Medulla oblongata (tissue), 1 donor: Measurements from ENCODE around the gene WRAP73.
"Not testable (repeated sequence)": the region's sequence is repeated elsewhere in the genome, so short reads cannot be mapped to it uniquely, and the experiment has no call there.

Source experiments
- DNase-seq: peaks from one replicate; pipeline ENCODE4 v3.0.0-alpha.2; 2015; ENCODE audit errors: extremely low spot score

WRAP73 gene

GRCh38 chr1:3631320-3632260 lies 18.3 kb downstream of the WRAP73 start:
- no peak for DNase-seq

- no peak for DNase-seq
Measured at GRCh38 chr1:3630914-3631313, 19.0 kb downstream of the WRAP73 start.

GRCh38 chr1:3630161-3630611 lies 19.7 kb downstream of the WRAP73 start:
- DNase-seq, result no peak

GRCh38 chr1:3629561-3630160 lies 20.2 kb downstream of the WRAP73 start:
- no peak for DNase-seq

- no peak for DNase-seq
Measured at GRCh38 chr1:3628445-3628844, 21.5 kb downstream of the WRAP73 start.

- DNase-seq, result no peak
Measured at GRCh38 chr1:3627515-3628253, 22.2 kb downstream of the WRAP73 start.

- peak; percentile 16 for DNase-seq
Measured at GRCh38 chr1:3626025-3626424, 23.9 kb downstream of the WRAP73 start.

GRCh38 chr1:3625151-3625907 lies 24.6 kb downstream of the WRAP73 start:
- DNase-seq, result peak; percentile 30

GRCh38 chr1:3624200-3625136 lies 25.4 kb downstream of the WRAP73 start, which contains the start of gene TPRG1L:
TSS of gene TPRG1L (plus strand) at chr1:3625015. CDS start at chr1:3625073, 58 bp downstream.
- peak; percentile 98 for DNase-seq

- no peak for DNase-seq
Measured at GRCh38 chr1:3623441-3624199, 26.3 kb downstream of the WRAP73 start.

- DNase-seq, result not testable (repeated sequence)
Measured at GRCh38 chr1:3622102-3622501, 27.8 kb downstream of the WRAP73 start.

- peak; percentile 43 for DNase-seq
Measured at GRCh38 chr1:3621151-3621671, 28.7 kb downstream of the WRAP73 start.

GRCh38 chr1:3620708-3621107 lies 29.2 kb downstream of the WRAP73 start:
- no peak for DNase-seq

- peak; percentile 91 for DNase-seq
Measured at GRCh38 chr1:3618881-3619671, 30.8 kb downstream of the WRAP73 start.

- DNase-seq, result no peak
Measured at GRCh38 chr1:3618531-3618880, 31.4 kb downstream of the WRAP73 start.

- DNase-seq, result no peak
Measured at GRCh38 chr1:3617806-3618345, 32.0 kb downstream of the WRAP73 start.

GRCh38 chr1:3616861-3617260 lies 33.0 kb downstream of the WRAP73 start:
- no peak for DNase-seq
